IMR-90 (cell line): ENCODE results near the gene USP24.

Experiments
- BHLHE40 ChIP-seq: fragments of 150-350 bp; IDR thresholded peaks from 2 replicates; pipeline ENCODE4 v1.6.1; 2016; ENCODE audit warnings: mild to moderate bottlenecking, low read depth, low read length
- CEBPB ChIP-seq: IDR thresholded peaks from 2 replicates; pipeline ENCODE4 v1.6.1; 2012; ENCODE audit warnings: low read depth, low read length, improper control_type of control experiment
- CHD1 ChIP-seq: IDR thresholded peaks from 2 replicates; pipeline ENCODE4 v1.6.1; 2012; ENCODE audit warnings: low read depth, low read length, improper control_type of control experiment
- CTCF ChIP-seq: conservative IDR thresholded peaks from 2 replicates; pipeline ENCODE4 v1.5.1; 2012; ENCODE audit warnings: mild to moderate bottlenecking, low read depth, low read length, improper control_type of control experiment
- MAFK ChIP-seq: IDR thresholded peaks from 2 replicates; pipeline ENCODE4 v1.6.1; 2012; ENCODE audit warnings: low read depth, low read length, improper control_type of control experiment
- MAZ ChIP-seq: IDR thresholded peaks from 2 replicates; pipeline ENCODE4 v1.6.1; 2012; ENCODE audit warnings: low read depth, mild to moderate bottlenecking, low read length, improper control_type of control experiment, moderate library complexity, borderline replicate concordance
- MXI1 ChIP-seq: IDR thresholded peaks from 2 replicates; pipeline ENCODE4 v1.6.1; 2012; ENCODE audit warnings: low read depth, mild to moderate bottlenecking, low read length, moderate library complexity, borderline replicate concordance
- POLR2A ChIP-seq: IDR thresholded peaks from 2 replicates; pipeline ENCODE4 v1.6.1; 2012; ENCODE audit warnings: mild to moderate bottlenecking, low read depth, low read length
- RAD21 ChIP-seq: IDR thresholded peaks from 2 replicates; pipeline ENCODE4 v1.6.1; 2012; ENCODE audit warnings: low read length, improper control_type of control experiment
- RCOR1 ChIP-seq: IDR thresholded peaks from 2 replicates; pipeline ENCODE4 v1.6.1; 2012; ENCODE audit warnings: mild to moderate bottlenecking, low read length, improper control_type of control experiment; ENCODE audit not compliant: insufficient replicate concordance
- RFX5 ChIP-seq: IDR thresholded peaks from 2 replicates; pipeline ENCODE4 v1.8.0; 2012; ENCODE audit warnings: low read depth, mild to moderate bottlenecking, low read length, moderate library complexity
- SMC3 ChIP-seq: fragments of 150-350 bp; IDR thresholded peaks from 2 replicates; pipeline ENCODE4 v1.6.1; 2016; ENCODE audit warnings: low read depth, mild to moderate bottlenecking, antibody characterized with exemption, low read length, moderate library complexity
- USF2 ChIP-seq: fragments of 150-350 bp; IDR thresholded peaks from 2 replicates; pipeline ENCODE4 v1.6.1; 2017; ENCODE audit warnings: mild to moderate bottlenecking, antibody characterized with exemption, low read length, low read depth
- TF ChIP-seq, protein P1 (sequence below): fragments of 150-350 bp; IDR thresholded peaks from 2 replicates; pipeline ENCODE4 v1.6.1; 2016; ENCODE audit warnings: low read depth, mild to moderate bottlenecking, low read length, moderate library complexity, borderline replicate concordance

DNA sequence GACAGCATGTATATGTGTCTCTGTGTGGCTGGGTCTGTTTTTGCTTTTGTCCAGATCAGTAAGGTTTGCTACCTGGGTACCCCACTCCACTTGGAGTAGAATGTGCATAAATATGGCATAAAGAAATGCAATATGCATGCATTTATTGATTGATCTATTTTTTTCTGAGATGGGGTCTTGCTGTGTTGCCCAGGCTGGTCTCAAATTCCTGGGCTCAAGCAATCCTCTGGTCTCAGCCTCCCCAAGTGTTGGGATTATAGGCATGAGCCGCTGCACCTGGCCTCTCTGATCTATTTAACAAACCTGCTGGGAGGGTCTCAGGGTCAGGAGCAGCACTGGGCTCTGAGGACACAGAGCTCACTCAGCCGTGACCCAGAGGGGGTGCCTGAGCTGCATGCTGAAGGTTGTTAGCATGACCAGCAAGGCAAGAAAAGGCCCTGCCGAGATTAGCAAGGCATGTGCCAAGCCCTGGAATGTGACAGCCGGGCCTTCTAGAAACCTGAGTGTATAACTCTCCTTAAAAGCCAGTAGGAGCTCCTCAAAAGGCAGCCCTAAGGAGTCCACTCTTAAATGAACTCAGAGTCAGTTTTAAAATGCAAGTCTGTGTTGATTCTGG, 153.3 kb downstream of the USP24 start:
- no peak for TF ChIP-seq MXI1
- TF ChIP-seq CTCF: no peak
- TF ChIP-seq POLR2A: no peak
- no peak for TF ChIP-seq RCOR1
- TF ChIP-seq CEBPB: no peak
- TF ChIP-seq RAD21: no peak
- TF ChIP-seq MAZ: no peak
- TF ChIP-seq MAFK: no peak
- no peak for TF ChIP-seq SMC3
- TF ChIP-seq RFX5: no peak
- TF ChIP-seq USF2: no peak
- no peak for TF ChIP-seq BHLHE40
- no peak for TF ChIP-seq CHD1
- TF ChIP-seq, protein P1, sequence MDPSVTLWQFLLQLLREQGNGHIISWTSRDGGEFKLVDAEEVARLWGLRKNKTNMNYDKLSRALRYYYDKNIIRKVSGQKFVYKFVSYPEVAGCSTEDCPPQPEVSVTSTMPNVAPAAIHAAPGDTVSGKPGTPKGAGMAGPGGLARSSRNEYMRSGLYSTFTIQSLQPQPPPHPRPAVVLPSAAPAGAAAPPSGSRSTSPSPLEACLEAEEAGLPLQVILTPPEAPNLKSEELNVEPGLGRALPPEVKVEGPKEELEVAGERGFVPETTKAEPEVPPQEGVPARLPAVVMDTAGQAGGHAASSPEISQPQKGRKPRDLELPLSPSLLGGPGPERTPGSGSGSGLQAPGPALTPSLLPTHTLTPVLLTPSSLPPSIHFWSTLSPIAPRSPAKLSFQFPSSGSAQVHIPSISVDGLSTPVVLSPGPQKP: no peak
